Breast epithelium (tissue), 4 donors: Measurements from ENCODE around the gene SYAP1. TPM values are rescaled to one million over a fixed set of nuclear protein-coding genes. Genes with fewer than 3 reads are reported as not detected.

Experiments
- DNase-seq, 2 donors: peaks; one replicate each; pipeline ENCODE4 v3.0.0-alpha.2; 2019; ENCODE audit warnings: low spot score in 2 of 2
- H3K27ac ChIP-seq, 2 donors: fragments of 200-600 bp; sonication (generic) in 1 of 2; one replicate each; pipeline ENCODE4 v1.5.1; 2016 to 2019; ENCODE audit warnings: mild to moderate bottlenecking in 1 of 2
- H3K27me3 ChIP-seq, 2 donors: fragments of 200-600 bp; sonication (generic) in 1 of 2; one replicate each; pipeline versions ENCODE4 v1.5.1 to v1.6.0; 2017 to 2019; ENCODE audit warnings: control low read depth in 1 of 2, mild to moderate bottlenecking in 1 of 2
- H3K36me3 ChIP-seq: fragments of 200-600 bp; one replicate; pipeline ENCODE4 v1.5.1; 2019
- H3K4me1 ChIP-seq, 2 donors: fragments of 200-600 bp; sonication (generic); one replicate each; pipeline ENCODE4 v1.5.1; 2016 to 2019; ENCODE audit warnings: control low read depth in 1 of 2
- H3K4me3 ChIP-seq, 3 donors: fragments of 200-600 bp; sonication (generic); 1 replicate in 2 of 3; 2 replicates in 1 of 3; pipeline ENCODE4 v1.5.1; 2016 to 2019; ENCODE audit warnings: mild to moderate bottlenecking in 3 of 3, moderate library complexity in 2 of 3
- H3K9me3 ChIP-seq, 2 donors: fragments of 200-600 bp; sonication (generic) in 1 of 2; one replicate each; pipeline ENCODE4 v1.5.1; 2016 to 2019; ENCODE audit warnings: control low read depth in 1 of 2
- POLR2A ChIP-seq: fragments of 450-650 bp; IDR thresholded peaks from one replicate; pipeline ENCODE4 v1.6.1; 2016; ENCODE audit warnings: antibody characterized with exemption, mild to moderate bottlenecking, moderate library complexity
- POLR2AphosphoS5 ChIP-seq, 3 donors: sonication (generic); formaldehyde crosslinking; IDR thresholded peaks; one replicate each; pipeline ENCODE4 v1.6.1; 2017; ENCODE audit warnings: antibody characterized with exemption in 3 of 3
- intact Hi-C: fragments of 100-400 bp; cut with DNase I; formaldehyde crosslinking; loops from one replicate; pipeline ENCODE4 v1.15.1; 2023; ENCODE audit warnings: low total_unique reads
- total RNA-seq, 3 donors: library from RNA; depleted of rRNA; stranded (reverse); fragments of >200 nt; gene quantifications; one replicate each; pipeline ENCODE4 v1.1.0, GENCODE V29; 2016
- TF ChIP-seq, protein P1 (sequence below), 3 donors: fragments of 450-650 bp; IDR thresholded peaks; one replicate each; pipeline ENCODE4 v1.5.1; 2016 to 2017; ENCODE audit warnings: antibody characterized with exemption in 3 of 3, mild to moderate bottlenecking in 3 of 3, moderate library complexity in 3 of 3

The SYAP1 gene
- total RNA-seq, 3 donors from 2014 or later = 17.4 to 30.4 (median 26.2) TPM

DNA sequence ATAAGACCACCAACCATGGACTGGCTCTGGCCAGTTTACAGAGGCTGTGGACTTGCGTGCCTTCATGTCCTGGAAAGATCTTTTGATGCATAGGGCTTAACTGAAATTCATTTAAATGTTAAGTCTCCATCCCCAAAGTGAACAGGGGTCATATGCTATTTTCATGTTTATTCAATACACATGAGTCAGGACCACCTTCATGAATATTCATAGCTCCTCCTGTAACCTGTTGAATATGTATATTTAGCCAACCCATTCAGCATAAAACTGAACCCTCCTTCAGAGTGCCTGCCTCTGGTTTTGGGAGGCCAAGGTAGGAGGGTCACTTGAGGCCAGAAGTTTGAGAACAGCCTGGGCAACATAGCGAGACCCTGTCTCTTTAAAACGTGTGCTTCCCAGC is 14.0 kb upstream of the SYAP1 start:
- Histone ChIP-seq H3K9me3 (no peaks in the 10 kb centered on the region), H3K4me1 (no peaks in the 10 kb centered on the region), H3K4me3 (no peak overlapping the region), H3K27me3 (peaks cover 0 to 13% of the 10 kb centered on the region in 2 donors), H3K27ac (no peak overlapping the region), H3K36me3 (no peaks in the 10 kb centered on the region)
- no peak for DNase-seq
- intact Hi-C loops = no loop called here
- TF ChIP-seq, protein P1, sequence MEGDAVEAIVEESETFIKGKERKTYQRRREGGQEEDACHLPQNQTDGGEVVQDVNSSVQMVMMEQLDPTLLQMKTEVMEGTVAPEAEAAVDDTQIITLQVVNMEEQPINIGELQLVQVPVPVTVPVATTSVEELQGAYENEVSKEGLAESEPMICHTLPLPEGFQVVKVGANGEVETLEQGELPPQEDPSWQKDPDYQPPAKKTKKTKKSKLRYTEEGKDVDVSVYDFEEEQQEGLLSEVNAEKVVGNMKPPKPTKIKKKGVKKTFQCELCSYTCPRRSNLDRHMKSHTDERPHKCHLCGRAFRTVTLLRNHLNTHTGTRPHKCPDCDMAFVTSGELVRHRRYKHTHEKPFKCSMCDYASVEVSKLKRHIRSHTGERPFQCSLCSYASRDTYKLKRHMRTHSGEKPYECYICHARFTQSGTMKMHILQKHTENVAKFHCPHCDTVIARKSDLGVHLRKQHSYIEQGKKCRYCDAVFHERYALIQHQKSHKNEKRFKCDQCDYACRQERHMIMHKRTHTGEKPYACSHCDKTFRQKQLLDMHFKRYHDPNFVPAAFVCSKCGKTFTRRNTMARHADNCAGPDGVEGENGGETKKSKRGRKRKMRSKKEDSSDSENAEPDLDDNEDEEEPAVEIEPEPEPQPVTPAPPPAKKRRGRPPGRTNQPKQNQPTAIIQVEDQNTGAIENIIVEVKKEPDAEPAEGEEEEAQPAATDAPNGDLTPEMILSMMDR (IDR thresholded peaks at IDR 0.05) = no peak

DNA sequence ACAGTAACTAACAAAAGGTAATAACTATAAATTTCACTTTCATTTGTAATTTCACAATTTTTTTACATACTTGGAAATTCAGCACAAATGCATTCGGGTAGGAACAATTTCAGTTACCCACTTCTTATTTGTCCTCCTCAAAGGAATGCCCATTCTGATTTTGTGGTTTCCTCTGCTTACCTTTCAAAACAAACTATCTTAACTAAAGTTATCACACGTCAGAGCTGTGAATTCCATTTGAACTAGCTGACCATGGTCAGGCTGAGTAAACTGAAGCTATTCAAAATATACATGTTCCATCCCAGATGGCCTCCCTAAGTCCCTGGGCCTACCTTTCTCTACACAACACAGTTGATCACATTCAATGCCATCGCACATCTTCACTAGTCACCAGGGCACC is 11.4 kb upstream of the SYAP1 start:
- H3K36me3 ChIP-seq = no peaks in the 10 kb centered on the region
- H3K4me1 ChIP-seq = no peaks in the 10 kb centered on the region
- no peaks in the 10 kb centered on the region for H3K9me3 ChIP-seq
- H3K27ac ChIP-seq = no peak overlapping the region
- peaks cover 0 to 28% of the 10 kb centered on the region in 2 donors for H3K27me3 ChIP-seq
- H3K4me3 ChIP-seq = no peak overlapping the region
- no peak for DNase-seq
- no peak for TF ChIP-seq POLR2AphosphoS5 (IDR thresholded peaks at IDR 0.05)
- TF ChIP-seq, protein P1 (IDR thresholded peaks at IDR 0.05) = no peak
- no peak for TF ChIP-seq POLR2A
- intact Hi-C loops = no loop called here

DNA sequence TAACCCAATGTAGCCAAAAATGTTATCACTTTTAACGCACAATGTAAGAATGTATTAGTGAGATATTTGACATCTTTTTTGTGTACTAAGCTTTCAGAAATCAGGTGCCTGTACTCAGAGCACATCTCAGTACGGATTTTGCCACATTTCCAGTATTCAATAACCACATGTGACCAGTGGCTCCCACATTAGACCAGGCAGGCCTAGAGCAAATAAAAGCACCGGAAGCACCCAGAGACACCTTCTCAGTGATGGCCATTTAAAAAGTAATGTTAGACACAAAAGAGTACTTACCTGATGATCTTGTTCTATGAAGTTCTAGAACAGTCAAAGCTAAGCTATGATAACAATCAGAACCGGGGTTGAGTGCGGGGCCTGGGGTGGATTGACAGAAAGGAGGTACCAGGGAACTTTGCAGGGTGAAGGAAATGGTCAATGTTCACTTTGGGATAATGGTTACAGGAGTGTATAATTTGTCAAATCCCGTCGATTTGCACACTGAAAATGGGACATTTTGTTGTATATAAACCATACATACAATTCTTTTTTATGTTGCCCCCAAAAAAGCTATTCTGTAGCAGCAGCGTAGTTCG is 8.1 kb upstream of the SYAP1 start:
- intact Hi-C loops = no loop called here
- no peaks in the 10 kb centered on the region for H3K36me3 ChIP-seq
- no peak for DNase-seq
- H3K27ac ChIP-seq = peak overlapping the region; percentile 83 to 95
- TF ChIP-seq POLR2AphosphoS5 (IDR thresholded peaks at IDR 0.05) (no peak), POLR2A (no peak)
- H3K4me1 ChIP-seq = no peaks in the 10 kb centered on the region
- H3K9me3 ChIP-seq = no peaks in the 10 kb centered on the region
- peaks cover 0 to 23% of the 10 kb centered on the region in 2 donors for H3K27me3 ChIP-seq
- H3K4me3 ChIP-seq = peak overlapping the region; percentile 71 to 88 (median 71)

DNA sequence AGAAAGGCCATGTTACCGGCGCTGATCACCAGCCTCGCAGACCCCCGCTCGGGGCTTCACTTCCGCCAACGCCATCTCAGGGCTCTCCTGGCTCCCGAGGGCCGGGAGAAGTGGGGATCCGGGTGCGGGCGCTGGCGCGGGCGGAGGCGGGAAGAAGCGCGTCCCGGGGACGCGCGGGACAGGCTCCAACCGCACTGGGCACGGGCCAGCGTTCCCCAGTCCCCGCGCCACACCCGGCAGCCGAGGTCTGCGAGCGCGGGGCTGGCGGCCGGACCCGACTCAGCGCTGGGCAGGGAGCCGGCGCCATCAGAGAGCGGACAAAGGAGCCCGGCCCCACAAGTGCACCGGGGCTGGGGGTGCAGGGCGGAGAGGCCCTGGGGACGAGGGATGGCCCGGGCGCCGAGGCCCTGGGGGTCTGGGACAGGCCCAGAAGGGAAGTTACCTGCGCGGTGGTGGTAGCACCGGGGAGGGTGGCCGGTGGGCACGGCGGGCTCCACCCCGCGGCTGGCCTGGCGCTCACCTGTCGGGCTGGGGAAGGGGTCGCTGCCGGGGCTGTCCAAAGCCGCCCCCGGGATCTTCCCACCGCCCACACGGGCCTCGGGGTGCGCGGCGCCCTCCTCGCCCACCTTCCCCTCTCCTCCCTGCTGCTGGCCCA is 7.4 kb upstream of the SYAP1 start:
- no peaks in the 10 kb centered on the region for H3K4me1 ChIP-seq
- TF ChIP-seq, protein P1 (IDR thresholded peaks at IDR 0.05) = no peak
- TF ChIP-seq POLR2AphosphoS5 (IDR thresholded peaks at IDR 0.05) = no peak
- TF ChIP-seq POLR2A = no peak
- peak overlapping the region; percentile 71 to 88 (median 71) for H3K4me3 ChIP-seq
- peak overlapping the region; percentile 83 to 95 for H3K27ac ChIP-seq
- peaks cover 0 to 23% of the 10 kb centered on the region in 2 donors for H3K27me3 ChIP-seq
- no peaks in the 10 kb centered on the region for H3K36me3 ChIP-seq
- intact Hi-C loops = no loop called here
- no peaks in the 10 kb centered on the region for H3K9me3 ChIP-seq
- no peak for DNase-seq

DNA sequence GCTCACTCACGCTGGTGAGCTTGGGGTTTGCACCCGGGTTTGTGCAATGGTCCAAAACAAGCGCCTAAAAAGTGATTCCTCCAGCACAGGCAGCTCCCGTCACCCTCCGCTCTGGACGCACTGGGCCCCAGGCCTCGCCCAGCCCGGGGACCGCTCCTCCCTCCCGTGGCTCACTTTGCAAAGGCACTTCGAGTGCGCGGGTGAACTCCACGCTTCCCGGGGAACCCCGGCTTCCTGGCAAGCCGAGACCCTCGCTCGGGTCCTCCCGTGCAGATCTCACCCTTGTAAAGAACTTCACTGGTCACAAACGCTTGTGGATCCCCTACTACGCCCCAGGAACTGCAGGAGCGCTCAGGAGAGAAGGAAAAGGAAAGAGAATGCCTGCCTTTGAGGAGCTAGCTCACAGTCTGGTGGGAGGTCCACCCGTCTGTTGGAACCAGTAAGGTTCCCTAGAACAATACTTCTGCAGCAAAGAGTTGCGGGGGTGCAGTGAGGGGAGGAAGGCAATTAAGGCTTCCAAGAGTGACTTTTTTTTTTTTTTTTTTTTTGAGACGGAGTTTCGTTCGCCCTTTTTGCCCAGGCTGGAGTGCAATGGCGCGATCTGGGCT is 6.8 kb upstream of the SYAP1 start, which contains the start of gene CTPS2:
Gene CTPS2 (minus strand): TSS at position 122 of the 608 bp plus-strand sequence. CDS start 9,767 bp downstream, outside the sequence.
- TF ChIP-seq POLR2AphosphoS5 (IDR thresholded peaks at IDR 0.05) = no peak
- TF ChIP-seq POLR2A = no peak
- TF ChIP-seq, protein P1 (IDR thresholded peaks at IDR 0.05) = no peak
- Histone ChIP-seq H3K27me3 (peaks cover 0 to 23% of the 10 kb centered on the region in 2 donors), H3K9me3 (no peaks in the 10 kb centered on the region), H3K36me3 (no peaks in the 10 kb centered on the region), H3K4me1 (no peaks in the 10 kb centered on the region), H3K27ac (peak within 1 kb of the TSS; percentile 83 to 95), H3K4me3 (peak within 1 kb of the TSS; percentile 71 to 88 (median 71))
- intact Hi-C loops = no loop called here
- peak; percentile 39 to 60 for DNase-seq
